MM.1S (cell line): ENCODE measurements around the gene ENC1.

Experiments
- DNase-seq: peaks from one replicate; pipeline ENCODE4 v3.0.0-alpha.2; 2015
- H2AFZ ChIP-seq: fragments of 300-600 bp; sonication (generic); 2 replicates; pipeline ENCODE4 v1.6.0; 2016; ENCODE audit warnings: antibody characterized with exemption, low read length
- H3F3A ChIP-seq: fragments of 300-600 bp; sonication (generic); 2 replicates; pipeline ENCODE4 v1.6.1; 2016; ENCODE audit warnings: mild to moderate bottlenecking, antibody characterized with exemption, low read length, moderate library complexity, mixed read lengths; ENCODE audit not compliant: insufficient read depth
- H3K27ac ChIP-seq: fragments of 300-600 bp; sonication (generic); 2 replicates; pipeline ENCODE4 v1.5.1; 2016; ENCODE audit warnings: mild to moderate bottlenecking, low read length
- H3K27me3 ChIP-seq: fragments of 300-600 bp; sonication (generic); replicated peaks from 2 replicates; pipeline ENCODE4 v1.6.0; 2016; ENCODE audit warnings: low read length; ENCODE audit not compliant: insufficient read depth
- H3K36me3 ChIP-seq: fragments of 300-600 bp; sonication (generic); replicated peaks from 2 replicates; pipeline ENCODE4 v1.6.1; 2016; ENCODE audit warnings: mild to moderate bottlenecking, low read length, mixed read lengths; ENCODE audit not compliant: insufficient read depth
- H3K4me1 ChIP-seq: fragments of 300-600 bp; sonication (generic); 2 replicates; pipeline ENCODE4 v1.6.1; 2016; ENCODE audit warnings: low read length, mixed read lengths
- H3K4me2 ChIP-seq: fragments of 300-600 bp; sonication (generic); 2 replicates; pipeline ENCODE4 v1.6.0; 2016; ENCODE audit warnings: low read depth, low read length
- H3K4me3 ChIP-seq: fragments of 300-600 bp; sonication (generic); 2 replicates; pipeline ENCODE4 v1.5.1; 2016; ENCODE audit warnings: low read length, mixed read lengths
- H3K79me2 ChIP-seq: fragments of 300-600 bp; sonication (generic); 2 replicates; pipeline ENCODE4 v1.6.1; 2016; ENCODE audit warnings: mixed run types, low read length, mixed read lengths
- H3K9ac ChIP-seq: fragments of 300-600 bp; sonication (generic); 2 replicates; pipeline ENCODE4 v1.6.1; 2016; ENCODE audit warnings: low read length, mixed read lengths
- H3K9me2 ChIP-seq: fragments of 300-600 bp; sonication (generic); replicated peaks from 2 replicates; pipeline ENCODE4 v1.6.1; 2016; ENCODE audit warnings: mild to moderate bottlenecking, low read length, mixed read lengths; ENCODE audit not compliant: insufficient read depth
- H3K9me3 ChIP-seq: fragments of 300-600 bp; sonication (generic); replicated peaks from 2 replicates; pipeline ENCODE4 v1.6.1; 2016; ENCODE audit warnings: mild to moderate bottlenecking, low read length, mixed read lengths; ENCODE audit not compliant: insufficient read depth
- H4K20me1 ChIP-seq: fragments of 300-600 bp; sonication (generic); 2 replicates; pipeline ENCODE4 v1.6.1; 2016; ENCODE audit warnings: mild to moderate bottlenecking, low read length, moderate library complexity, mixed read lengths; ENCODE audit not compliant: insufficient read depth
- EZH2 ChIP-seq: fragments of 300-600 bp; sonication (generic); optimal IDR thresholded peaks from 2 replicates; pipeline ENCODE3; 2017; ENCODE audit warnings: low read depth, mild to moderate bottlenecking, antibody characterized with exemption, low read length, mixed read lengths
- EZH2phosphoT487 ChIP-seq: fragments of 300-600 bp; sonication (generic); IDR thresholded peaks from 2 replicates; pipeline ENCODE4 v1.6.1; 2018; ENCODE audit warnings: antibody characterized with exemption, low read length
- TF ChIP-seq, protein P1 (sequence below): fragments of 300-600 bp; sonication (generic); IDR thresholded peaks from 2 replicates; pipeline ENCODE4 v1.5.1; 2016; ENCODE audit warnings: antibody characterized with exemption, low read length, mixed read lengths

ENC1 gene

DNA sequence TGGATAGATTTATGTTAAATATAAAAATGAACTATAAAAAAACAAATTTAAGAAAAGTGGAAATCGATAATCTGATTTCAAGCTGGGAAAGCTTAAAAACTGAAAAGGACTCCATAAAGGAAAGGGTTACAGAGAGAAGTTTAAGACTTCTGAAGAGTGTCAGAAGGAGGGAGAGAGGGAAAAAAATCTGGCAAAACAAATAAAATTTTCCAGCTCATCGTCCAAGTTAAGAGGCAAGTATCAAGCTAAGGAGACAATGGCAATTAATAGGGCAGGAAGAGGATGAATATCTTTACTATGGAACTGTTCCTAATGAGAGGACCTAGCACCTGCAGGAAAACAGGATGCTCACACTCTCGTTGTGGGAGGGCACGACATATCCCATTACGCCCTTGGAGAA, 24.0 kb upstream of the ENC1 start:
- Histone ChIP-seq H3K9me3 (no peaks in the 10 kb centered on the region), H3K4me2 (no peak overlapping the region), H3F3A (no peaks in the 10 kb centered on the region), H2AFZ (no peak overlapping the region), H3K4me3 (no peak overlapping the region), H3K36me3 (no peaks in the 10 kb centered on the region), H3K9ac (no peak overlapping the region), H3K9me2 (no peaks in the 10 kb centered on the region), H4K20me1 (no peaks in the 10 kb centered on the region), H3K4me1 (no peaks in the 10 kb centered on the region), H3K79me2 (no peaks in the 10 kb centered on the region), H3K27me3 (no peaks in the 10 kb centered on the region), H3K27ac (no peak overlapping the region)
- no peak for TF ChIP-seq EZH2
- TF ChIP-seq, protein P1, sequence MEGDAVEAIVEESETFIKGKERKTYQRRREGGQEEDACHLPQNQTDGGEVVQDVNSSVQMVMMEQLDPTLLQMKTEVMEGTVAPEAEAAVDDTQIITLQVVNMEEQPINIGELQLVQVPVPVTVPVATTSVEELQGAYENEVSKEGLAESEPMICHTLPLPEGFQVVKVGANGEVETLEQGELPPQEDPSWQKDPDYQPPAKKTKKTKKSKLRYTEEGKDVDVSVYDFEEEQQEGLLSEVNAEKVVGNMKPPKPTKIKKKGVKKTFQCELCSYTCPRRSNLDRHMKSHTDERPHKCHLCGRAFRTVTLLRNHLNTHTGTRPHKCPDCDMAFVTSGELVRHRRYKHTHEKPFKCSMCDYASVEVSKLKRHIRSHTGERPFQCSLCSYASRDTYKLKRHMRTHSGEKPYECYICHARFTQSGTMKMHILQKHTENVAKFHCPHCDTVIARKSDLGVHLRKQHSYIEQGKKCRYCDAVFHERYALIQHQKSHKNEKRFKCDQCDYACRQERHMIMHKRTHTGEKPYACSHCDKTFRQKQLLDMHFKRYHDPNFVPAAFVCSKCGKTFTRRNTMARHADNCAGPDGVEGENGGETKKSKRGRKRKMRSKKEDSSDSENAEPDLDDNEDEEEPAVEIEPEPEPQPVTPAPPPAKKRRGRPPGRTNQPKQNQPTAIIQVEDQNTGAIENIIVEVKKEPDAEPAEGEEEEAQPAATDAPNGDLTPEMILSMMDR: no peak
- no peak for DNase-seq

DNA sequence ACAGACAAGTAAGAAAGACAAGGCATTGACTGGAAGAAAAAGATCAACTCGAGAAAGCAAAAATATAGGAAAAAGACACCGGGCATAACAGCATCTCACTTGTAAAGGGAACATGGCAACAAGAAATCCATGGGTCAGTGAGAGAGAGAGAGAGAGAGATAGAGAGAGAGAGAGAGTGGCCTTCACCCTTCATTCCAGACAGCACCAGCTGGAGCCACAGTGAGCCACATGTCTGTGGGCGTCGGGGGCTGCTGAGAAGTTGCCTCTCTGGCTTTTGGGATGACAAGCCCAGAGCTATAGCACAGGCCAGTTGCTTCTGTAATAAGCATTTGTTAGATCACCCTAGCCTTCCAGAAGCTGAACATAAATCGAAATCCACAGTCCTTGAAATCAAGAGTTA, 20.3 kb upstream of the ENC1 start:
- no peaks in the 10 kb centered on the region for H3K79me2 ChIP-seq
- no peaks in the 10 kb centered on the region for H3F3A ChIP-seq
- H3K9me3 ChIP-seq: no peaks in the 10 kb centered on the region
- H3K36me3 ChIP-seq: no peaks in the 10 kb centered on the region
- H3K9me2 ChIP-seq: no peaks in the 10 kb centered on the region
- TF ChIP-seq EZH2 (no peak), EZH2phosphoT487 (no peak)
- TF ChIP-seq, protein P1: no peak
- H3K4me2 ChIP-seq: no peak overlapping the region
- no peak overlapping the region for H3K27ac ChIP-seq
- H4K20me1 ChIP-seq: no peaks in the 10 kb centered on the region
- no peak for DNase-seq
- H2AFZ ChIP-seq: no peak overlapping the region
- no peak overlapping the region for H3K9ac ChIP-seq
- no peak overlapping the region for H3K4me3 ChIP-seq
- no peaks in the 10 kb centered on the region for H3K4me1 ChIP-seq
- H3K27me3 ChIP-seq: no peaks in the 10 kb centered on the region

DNA sequence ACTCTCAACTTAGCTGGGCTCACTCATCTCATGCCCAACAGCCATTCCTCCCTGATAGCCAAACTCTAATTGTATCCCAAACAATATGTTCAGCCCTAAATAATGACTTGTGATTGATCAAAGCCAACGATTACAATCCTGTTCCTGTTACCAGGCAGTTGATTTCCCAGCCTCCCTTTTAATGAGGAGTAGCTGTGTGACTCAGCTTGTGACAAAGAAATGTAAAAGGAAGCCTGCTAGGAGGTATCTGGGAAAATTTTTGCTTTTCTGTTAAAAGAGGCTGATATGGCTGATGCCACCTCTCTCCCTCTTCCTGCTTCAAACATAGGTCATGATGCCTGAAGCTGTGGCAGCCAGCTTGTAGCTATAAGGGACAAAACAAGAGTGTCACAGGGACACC, 19.6 kb upstream of the ENC1 start:
- H3F3A ChIP-seq: no peaks in the 10 kb centered on the region
- no peak overlapping the region for H3K4me2 ChIP-seq
- no peak for TF ChIP-seq EZH2phosphoT487
- TF ChIP-seq, protein P1: no peak
- no peak for TF ChIP-seq EZH2
- H3K27me3 ChIP-seq: no peaks in the 10 kb centered on the region
- H3K4me1 ChIP-seq: no peaks in the 10 kb centered on the region
- no peak for DNase-seq
- no peaks in the 10 kb centered on the region for H3K9me3 ChIP-seq
- no peak overlapping the region for H3K27ac ChIP-seq
- no peaks in the 10 kb centered on the region for H4K20me1 ChIP-seq
- no peak overlapping the region for H3K9ac ChIP-seq
- H3K36me3 ChIP-seq: no peaks in the 10 kb centered on the region
- H3K79me2 ChIP-seq: no peaks in the 10 kb centered on the region
- no peak overlapping the region for H3K4me3 ChIP-seq
- no peak overlapping the region for H2AFZ ChIP-seq
- no peaks in the 10 kb centered on the region for H3K9me2 ChIP-seq

DNA sequence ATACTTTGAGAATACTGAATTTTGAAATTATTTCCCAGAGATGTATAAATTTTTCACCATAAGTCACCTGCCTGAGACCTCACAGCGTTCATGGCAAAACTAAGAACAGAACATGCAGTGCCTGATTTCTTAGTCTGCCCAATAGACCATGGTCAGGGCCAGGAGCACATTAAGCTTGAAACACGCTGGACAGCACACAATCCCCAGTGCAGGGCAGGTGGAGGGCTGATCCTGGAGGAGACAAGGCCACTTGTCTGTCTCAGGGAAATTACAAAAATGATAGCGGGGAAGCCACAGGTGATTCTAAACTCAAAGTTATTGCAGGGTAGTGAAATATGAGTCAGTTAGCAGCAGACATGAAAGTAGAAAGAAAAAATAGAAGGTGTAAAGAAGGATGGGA, 18.6 kb upstream of the ENC1 start:
- DNase-seq: no peak
- H3K9ac ChIP-seq: no peak overlapping the region
- no peaks in the 10 kb centered on the region for H3F3A ChIP-seq
- H3K9me2 ChIP-seq: no peaks in the 10 kb centered on the region
- no peaks in the 10 kb centered on the region for H3K79me2 ChIP-seq
- H3K27me3 ChIP-seq: no peaks in the 10 kb centered on the region
- H3K4me2 ChIP-seq: no peak overlapping the region
- H3K9me3 ChIP-seq: no peaks in the 10 kb centered on the region
- no peak overlapping the region for H3K27ac ChIP-seq
- H2AFZ ChIP-seq: no peak overlapping the region
- no peak overlapping the region for H3K4me3 ChIP-seq
- H3K4me1 ChIP-seq: no peaks in the 10 kb centered on the region
- H4K20me1 ChIP-seq: no peaks in the 10 kb centered on the region
- TF ChIP-seq, protein P1: no peak
- TF ChIP-seq EZH2phosphoT487 (no peak), EZH2 (no peak)
- H3K36me3 ChIP-seq: no peaks in the 10 kb centered on the region
